Activated T-helper 1 cell treated with anti-CD3 and anti-CD28 coated beads, Interleukin-12 subunit alpha, Interleukin-12 subunit beta, Interleukin-2, Interleukin-4 antibody, amounts not matched to agents 30 ng/mL and 10 ng/mL and 1 ng/mL, durations not matched to agents 14 hours and 24 hours and 36 hours (primary cell): ENCODE measurements around the gene TPBGL. TPM values are rescaled to one million over a fixed set of nuclear protein-coding genes. Genes with fewer than 3 reads are reported as not detected.

ENCODE experiments used
- DNase-seq: peaks from one replicate; pipeline ENCODE4 v3.0.0; 2021; ENCODE audit warnings: low spot score
- H3K27ac Mint-ChIP-seq: one replicate; pipeline ENCODE4 v1.8.0; 2021; ENCODE audit warnings: mild to moderate bottlenecking, mixed read lengths
- H3K27me3 Mint-ChIP-seq: one replicate; pipeline ENCODE4 v1.8.0; 2022; ENCODE audit warnings: mild to moderate bottlenecking, moderate library complexity, mixed read lengths; ENCODE audit not compliant: insufficient read depth
- H3K36me3 Mint-ChIP-seq: one replicate; pipeline ENCODE4 v1.8.0; 2021; ENCODE audit warnings: low read depth, mixed read lengths
- H3K4me1 Mint-ChIP-seq: one replicate; pipeline ENCODE4 v1.8.0; 2021; ENCODE audit warnings: low read depth, mixed read lengths
- H3K4me3 Mint-ChIP-seq: one replicate; pipeline ENCODE4 v1.8.0; 2021; ENCODE audit warnings: mild to moderate bottlenecking, moderate library complexity, mixed read lengths
- H3K9me3 Mint-ChIP-seq: one replicate; pipeline ENCODE4 v1.8.0; 2021; ENCODE audit warnings: mixed read lengths
- intact Hi-C: fragments of 100-400 bp; cut with micrococcal nuclease; formaldehyde crosslinking; loops from one replicate; pipeline ENCODE4 v1.15.1; 2024
- total RNA-seq: library from RNA; stranded (reverse); gene quantifications from 2 replicates; pipeline ENCODE4 v1.2.3, GENCODE V29; 2022

TPBGL gene
- total RNA-seq, 1 donor from 2014 or later, result 0.34 TPM

DNA sequence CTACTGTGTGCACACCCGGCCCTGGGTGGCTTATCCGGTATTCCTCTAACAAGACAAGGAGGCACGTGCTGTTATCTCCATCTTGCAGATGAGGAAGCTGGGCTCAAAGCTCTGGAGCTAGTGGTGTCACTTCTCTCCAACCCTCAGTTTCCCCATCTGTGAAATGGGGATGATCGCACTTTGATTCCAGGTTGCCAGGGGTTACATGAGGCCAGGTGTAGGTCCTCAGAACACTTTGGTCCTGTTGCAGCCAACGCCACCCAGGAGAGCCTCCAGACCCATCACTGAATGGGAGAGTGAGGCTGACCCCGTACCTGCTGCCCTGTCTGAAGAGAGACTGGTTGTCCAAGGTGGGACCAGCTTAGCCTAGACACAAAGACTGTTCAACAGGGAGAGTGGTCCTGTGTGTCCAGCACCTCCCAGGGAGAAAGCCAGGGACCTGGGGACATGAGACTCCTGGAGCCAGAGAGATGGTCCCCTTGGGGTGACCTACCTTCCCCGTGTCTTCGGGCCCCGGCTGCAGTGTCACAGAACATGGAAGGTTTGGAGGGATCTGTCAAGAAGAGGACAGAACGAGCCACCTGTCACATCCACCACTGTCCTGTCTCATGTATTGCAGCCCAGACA, 41.0 kb downstream of the TPBGL start:
- Mint-ChIP-seq H3K4me1 (peaks cover 23% of the 10 kb centered on the region), H3K27ac (no peak overlapping the region), H3K4me3 (no peak overlapping the region), H3K9me3 (no peaks in the 10 kb centered on the region), H3K27me3 (no peaks in the 10 kb centered on the region), H3K36me3 (peaks cover 13% of the 10 kb centered on the region)
- no peak for DNase-seq
- intact Hi-C loops, result loop anchor here (5.0 kb wide), 1 partner anchor 251 kb away; no protein-coding TSS in a partner anchor

DNA sequence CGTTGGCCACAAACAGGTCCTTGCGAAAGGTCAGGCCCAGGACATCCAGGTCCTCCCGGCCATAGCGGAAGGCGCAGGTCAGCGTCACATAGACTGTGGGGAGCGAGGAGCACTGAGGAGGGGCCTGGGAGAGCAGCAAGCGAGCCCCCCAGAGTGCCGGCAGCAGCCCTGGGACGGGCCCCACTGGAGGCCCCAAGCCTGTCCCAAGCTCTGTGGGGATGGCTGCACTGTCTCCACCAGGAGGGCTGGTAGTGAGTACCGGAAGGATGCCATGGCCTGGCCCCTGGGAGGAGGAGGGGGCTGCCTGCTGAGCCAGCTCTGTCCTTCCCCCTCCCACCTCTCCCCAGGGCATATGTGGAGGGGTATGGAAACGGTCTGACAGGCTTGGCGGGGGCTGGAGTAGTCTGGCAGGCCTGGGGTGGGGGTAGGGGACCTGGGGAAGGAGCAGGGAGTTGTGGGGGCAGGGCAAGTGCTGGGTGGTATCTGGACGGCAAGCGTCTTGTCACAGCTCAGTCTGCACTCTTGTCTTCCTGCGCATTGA, 42.9 kb downstream of the TPBGL start:
- Mint-ChIP-seq H3K27ac (no peak overlapping the region), H3K9me3 (no peaks in the 10 kb centered on the region), H3K4me1 (peaks cover 12% of the 10 kb centered on the region), H3K27me3 (no peaks in the 10 kb centered on the region), H3K4me3 (no peak overlapping the region), H3K36me3 (peaks cover 7% of the 10 kb centered on the region)
- no peak for DNase-seq
- intact Hi-C loops, result loop anchor here (5.0 kb wide), 1 partner anchor 249 kb away; no protein-coding TSS in a partner anchor

DNA sequence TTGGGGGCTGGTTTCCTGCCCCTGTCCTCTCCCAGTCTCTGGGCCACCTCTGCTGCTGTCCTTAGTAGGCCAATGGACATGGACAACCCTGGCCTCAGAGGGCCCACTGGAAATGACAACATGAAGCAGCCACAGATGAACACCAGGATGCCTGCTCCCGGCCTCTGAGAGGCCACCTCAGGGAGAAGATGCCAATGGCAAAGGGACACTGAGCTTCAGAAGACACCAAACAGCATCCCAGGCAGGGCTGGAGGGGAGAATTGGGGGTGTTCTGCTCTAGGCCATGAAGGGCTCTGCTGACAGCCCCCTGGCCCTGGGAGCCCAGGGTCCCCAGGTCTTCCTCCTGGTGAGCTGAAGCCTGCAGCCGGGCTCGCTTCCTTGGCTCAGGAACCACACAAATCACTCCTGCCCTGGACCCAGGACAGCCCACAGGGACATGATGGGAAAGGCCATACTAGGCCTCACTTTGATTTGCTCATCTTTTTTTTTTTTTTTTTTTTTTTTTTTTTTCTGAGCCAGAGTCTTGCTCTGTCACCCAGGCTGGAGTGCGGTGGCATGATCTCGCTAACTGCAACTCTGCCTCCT, 45.3 kb downstream of the TPBGL start:
- Mint-ChIP-seq H3K4me1 (peaks cover under 1% of the 10 kb centered on the region), H3K36me3 (peaks cover 1% of the 10 kb centered on the region)

DNA sequence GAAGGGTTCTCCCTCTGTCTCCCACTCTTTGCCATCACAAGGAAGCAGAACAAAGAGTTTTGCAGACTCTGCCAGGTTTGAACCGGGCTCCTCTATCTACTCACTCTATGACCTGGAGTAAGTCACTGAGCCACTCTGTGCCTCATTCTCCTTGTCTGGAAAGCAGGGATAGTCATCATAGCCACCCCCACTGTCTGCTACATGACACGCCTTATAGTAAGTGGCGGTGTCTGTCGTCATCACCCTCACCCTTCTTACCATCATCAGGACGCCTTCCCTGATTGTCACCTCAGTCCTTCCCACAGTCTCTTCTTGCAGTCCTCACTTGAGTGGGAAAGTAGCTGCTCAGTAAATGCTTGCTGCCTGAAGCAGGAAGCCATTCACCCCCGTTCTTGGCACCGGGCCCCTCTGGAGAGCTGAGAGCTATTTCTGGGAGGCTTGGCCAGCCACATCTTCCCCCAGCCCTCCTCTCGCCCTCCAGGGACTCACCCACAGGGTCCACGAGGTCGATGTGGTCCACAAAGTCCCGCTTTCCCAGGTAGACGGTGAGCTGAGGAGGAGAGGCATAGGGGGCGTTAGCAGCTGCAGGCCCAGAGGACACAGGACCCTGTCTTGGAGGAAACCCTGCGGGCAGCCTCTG, 46.4 kb downstream of the TPBGL start:
- Mint-ChIP-seq H3K9me3 (no peaks in the 10 kb centered on the region), H3K27ac (no peak overlapping the region), H3K27me3 (no peaks in the 10 kb centered on the region), H3K4me1 (no peaks in the 10 kb centered on the region), H3K4me3 (no peak overlapping the region), H3K36me3 (no peaks in the 10 kb centered on the region)
- intact Hi-C loops, result no loop called here
- no peak for DNase-seq

More for the DNA sequence above, 45.3 kb downstream of the TPBGL start:
- no peaks in the 10 kb centered on the region for H3K9me3 Mint-ChIP-seq
- no peak overlapping the region for H3K27ac Mint-ChIP-seq
- H3K27me3 Mint-ChIP-seq, result no peaks in the 10 kb centered on the region
- no peak for DNase-seq
- no peak overlapping the region for H3K4me3 Mint-ChIP-seq
- intact Hi-C loops, result no loop called here

DNA sequence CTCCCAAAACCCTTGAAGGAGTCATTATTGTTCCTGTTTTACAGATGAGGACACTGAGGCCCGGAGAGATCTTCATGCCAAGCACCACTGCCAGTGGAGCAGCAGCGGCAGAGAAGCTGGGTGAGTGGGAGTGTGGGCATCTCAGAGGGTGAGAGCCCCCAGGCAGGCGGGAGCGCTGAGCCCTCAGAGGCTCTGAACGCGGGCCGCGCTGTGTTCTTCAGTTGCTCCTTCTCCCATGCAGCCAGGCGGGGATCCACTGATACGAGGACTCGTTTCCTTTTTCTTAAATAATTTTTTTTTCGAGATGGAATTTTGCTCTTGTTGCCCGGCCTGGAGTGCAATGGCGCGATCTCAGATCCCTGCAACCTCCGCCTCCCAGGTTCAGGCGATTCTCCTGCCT, 47.0 kb downstream of the TPBGL start:
- DNase-seq, result no peak
- intact Hi-C loops, result no loop called here
- H3K27me3 Mint-ChIP-seq, result no peaks in the 10 kb centered on the region
- no peak overlapping the region for H3K4me3 Mint-ChIP-seq
- H3K9me3 Mint-ChIP-seq, result no peaks in the 10 kb centered on the region
- H3K4me1 Mint-ChIP-seq, result no peaks in the 10 kb centered on the region
- no peak overlapping the region for H3K27ac Mint-ChIP-seq
- no peaks in the 10 kb centered on the region for H3K36me3 Mint-ChIP-seq

DNA sequence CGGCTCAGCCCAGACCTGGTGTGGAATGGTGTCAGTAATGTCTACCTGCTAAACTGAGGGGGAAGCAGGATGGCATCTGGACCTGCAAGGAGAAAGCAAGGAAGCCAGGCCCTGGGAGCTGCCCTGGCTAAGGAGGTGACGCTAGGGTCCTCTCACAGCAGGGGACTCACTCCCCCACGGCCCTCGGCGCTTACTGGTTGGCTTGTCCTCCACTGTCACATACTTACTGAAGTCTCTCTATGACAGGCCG, 48.9 kb downstream of the TPBGL start:
- no peaks in the 10 kb centered on the region for H3K27me3 Mint-ChIP-seq
- DNase-seq, result no peak
- H3K27ac Mint-ChIP-seq, result no peak overlapping the region
- no peaks in the 10 kb centered on the region for H3K4me1 Mint-ChIP-seq
- intact Hi-C loops, result no loop called here
- H3K4me3 Mint-ChIP-seq, result no peak overlapping the region
- no peaks in the 10 kb centered on the region for H3K36me3 Mint-ChIP-seq
- no peaks in the 10 kb centered on the region for H3K9me3 Mint-ChIP-seq

DNA sequence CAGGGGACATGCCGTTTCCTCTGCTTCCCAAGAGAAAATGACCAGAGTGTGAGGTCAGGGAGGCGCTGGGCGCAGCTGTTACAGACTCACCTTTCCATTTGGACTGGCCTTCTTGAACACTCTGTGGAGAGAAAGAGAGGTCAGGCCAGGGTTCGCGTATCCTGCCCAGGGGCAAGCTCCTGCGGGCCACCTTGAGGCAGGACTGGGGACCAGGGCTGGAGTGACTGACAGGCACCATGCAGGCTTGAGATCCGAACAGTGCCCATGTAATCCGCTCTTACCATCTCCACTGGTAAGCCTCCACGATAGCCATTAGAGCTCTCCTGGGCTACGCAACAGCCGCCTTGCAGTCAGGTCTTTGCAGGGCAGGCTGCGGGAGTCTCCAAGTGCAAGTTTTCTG, 49.3 kb downstream of the TPBGL start:
- Mint-ChIP-seq H3K27me3 (no peaks in the 10 kb centered on the region), H3K4me3 (no peak overlapping the region), H3K27ac (no peak overlapping the region), H3K9me3 (no peaks in the 10 kb centered on the region), H3K36me3 (no peaks in the 10 kb centered on the region), H3K4me1 (no peaks in the 10 kb centered on the region)
- intact Hi-C loops, result no loop called here
- DNase-seq, result no peak

DNA sequence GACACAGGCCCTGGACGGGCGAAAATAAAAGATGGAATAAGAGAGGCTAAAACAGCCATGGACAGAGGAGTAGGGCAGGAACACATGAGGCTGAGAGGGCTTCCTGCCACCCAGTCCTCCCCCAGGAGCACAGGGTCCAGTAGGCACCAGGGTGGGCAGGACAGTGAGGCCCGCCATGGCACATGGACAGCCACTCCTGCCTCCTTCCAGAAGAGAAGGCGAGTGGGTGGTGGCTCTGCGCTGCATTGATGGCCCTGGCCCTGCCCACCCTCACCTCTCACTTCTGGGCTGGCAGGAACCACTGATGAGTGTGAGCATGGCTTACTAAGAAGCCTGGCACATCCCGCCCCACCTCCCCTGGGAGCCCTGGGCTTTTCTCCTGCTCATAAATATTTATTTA, 51.2 kb downstream of the TPBGL start:
- no peak overlapping the region for H3K4me3 Mint-ChIP-seq
- no peaks in the 10 kb centered on the region for H3K9me3 Mint-ChIP-seq
- DNase-seq, result no peak
- H3K27me3 Mint-ChIP-seq, result no peaks in the 10 kb centered on the region
- no peaks in the 10 kb centered on the region for H3K4me1 Mint-ChIP-seq
- intact Hi-C loops, result no loop called here
- H3K36me3 Mint-ChIP-seq, result peaks cover 4% of the 10 kb centered on the region
- H3K27ac Mint-ChIP-seq, result no peak overlapping the region

DNA sequence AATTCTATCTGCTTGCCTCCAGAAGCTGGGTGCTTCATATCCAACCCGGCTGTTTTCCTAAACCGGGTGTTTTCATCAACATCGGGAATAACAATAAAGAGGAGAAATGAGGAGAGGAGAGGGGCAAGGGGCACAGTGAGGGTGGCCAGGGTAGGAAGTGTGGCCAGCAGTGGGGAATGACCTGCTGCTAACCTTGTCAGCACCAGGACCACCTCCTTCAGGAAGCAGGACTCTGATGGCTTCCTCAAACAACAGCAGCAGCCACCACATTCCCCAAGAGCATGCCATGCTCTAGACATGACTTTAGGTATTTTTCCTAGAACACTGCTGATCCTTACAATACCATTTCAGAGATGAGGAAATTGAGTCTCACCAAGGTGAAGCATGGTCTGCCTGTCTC, 52.4 kb downstream of the TPBGL start:
- peaks cover 4% of the 10 kb centered on the region for H3K36me3 Mint-ChIP-seq
- no peaks in the 10 kb centered on the region for H3K4me1 Mint-ChIP-seq
- no peak overlapping the region for H3K27ac Mint-ChIP-seq
- H3K9me3 Mint-ChIP-seq, result no peaks in the 10 kb centered on the region
- DNase-seq, result no peak
- intact Hi-C loops, result no loop called here
- no peak overlapping the region for H3K4me3 Mint-ChIP-seq
- H3K27me3 Mint-ChIP-seq, result no peaks in the 10 kb centered on the region

Other genes with a start within 250 kb of the TPBGL start
- gene OR2AT4, start 143.9 kb upstream of the TPBGL start, total RNA-seq, result not detected in 2 replicates
- gene SLCO2B1, start 89.7 kb upstream of the TPBGL start, total RNA-seq, result not detected in 2 replicates
- gene ARRB1, start 110.9 kb downstream of the TPBGL start, total RNA-seq, result 15.3 and 16.0 TPM in 2 replicates
- 2,822 and 2,924 TPM in 2 replicates for gene RPS3, start 158.7 kb downstream of the TPBGL start, total RNA-seq
- 2.5 and 2.8 TPM in 2 replicates for gene KLHL35, start 192.4 kb downstream of the TPBGL start, total RNA-seq